Hematopoietic multipotent progenitor cell treated with erythropoietin and hydrocortisone succinate and interleukin-3 and kit ligand, for 8 days (in vitro differentiated cells): ENCODE data around the gene VAC14.
"Not testable (repeated sequence)": the region's sequence is repeated elsewhere in the genome, so short reads cannot be mapped to it uniquely, and the experiment has no call there.

Experiments
- DNase-seq: peaks from one replicate; pipeline ENCODE4 v3.0.0-alpha.2; 2015

VAC14 gene

GRCh38 chr16:70800781-70801480, at the start of gene VAC14:
Gene VAC14, minus strand, starts transcription at chr16:70801158. Its CDS starts 258 bp downstream, at chr16:70800900.
- DNase-seq = peak; percentile 95

GRCh38 chr16:70823498-70824118, 22.6 kb upstream of the VAC14 start:
- not testable (repeated sequence) for DNase-seq

GRCh38 chr16:70822734-70823133, 21.8 kb upstream of the VAC14 start:
- DNase-seq = not testable (repeated sequence)

- DNase-seq = not testable (repeated sequence)
Observed at GRCh38 chr16:70818088-70818487, 17.1 kb upstream of the VAC14 start.

- DNase-seq = no peak
Observed at GRCh38 chr16:70809392-70810060, 8.6 kb upstream of the VAC14 start.

- no peak for DNase-seq
Observed at GRCh38 chr16:70808371-70808770, 7.4 kb upstream of the VAC14 start.

GRCh38 chr16:70805787-70806186, 4.8 kb upstream of the VAC14 start:
- DNase-seq = no peak

- DNase-seq = no peak
Observed at GRCh38 chr16:70805380-70805779, 4.4 kb upstream of the VAC14 start.

GRCh38 chr16:70804734-70805169, 3.8 kb upstream of the VAC14 start:
- no peak for DNase-seq

- DNase-seq = peak; percentile 4
Observed at GRCh38 chr16:70804153-70804733, 3.3 kb upstream of the VAC14 start.

- no peak for DNase-seq
Observed at GRCh38 chr16:70803319-70803718, 2.4 kb upstream of the VAC14 start.

GRCh38 chr16:70801611-70802010, 653 bp upstream of the VAC14 start:
- DNase-seq = no peak

GRCh38 chr16:70800311-70800710, 647 bp downstream of the VAC14 start:
- DNase-seq = peak; percentile 44

GRCh38 chr16:70796301-70796700, 4.7 kb downstream of the VAC14 start:
- no peak for DNase-seq

- no peak for DNase-seq
Observed at GRCh38 chr16:70795296-70795912, 5.6 kb downstream of the VAC14 start.

- no peak for DNase-seq
Observed at GRCh38 chr16:70793851-70794502, 7.0 kb downstream of the VAC14 start.

GRCh38 chr16:70790815-70791214, 10.1 kb downstream of the VAC14 start:
- DNase-seq = no peak

- DNase-seq = no peak
Observed at GRCh38 chr16:70789595-70790447, 11.1 kb downstream of the VAC14 start.

GRCh38 chr16:70788668-70789594, 12.0 kb downstream of the VAC14 start:
- DNase-seq = no peak

- no peak for DNase-seq
Observed at GRCh38 chr16:70786020-70786755, 14.8 kb downstream of the VAC14 start.
